SKM-1 (cell line): ENCODE measurements around the gene VCX3A.
"Not testable (repeated sequence)": the region's sequence is repeated elsewhere in the genome, so short reads cannot be mapped to it uniquely, and the experiment has no call there.

Experiments used
- DNase-seq: peaks from one replicate; lab custom pipeline; 2025; ENCODE audit not compliant: unreplicated experiment; lab: John Stamatoyannopoulos, UW

VCX3A gene

DNA sequence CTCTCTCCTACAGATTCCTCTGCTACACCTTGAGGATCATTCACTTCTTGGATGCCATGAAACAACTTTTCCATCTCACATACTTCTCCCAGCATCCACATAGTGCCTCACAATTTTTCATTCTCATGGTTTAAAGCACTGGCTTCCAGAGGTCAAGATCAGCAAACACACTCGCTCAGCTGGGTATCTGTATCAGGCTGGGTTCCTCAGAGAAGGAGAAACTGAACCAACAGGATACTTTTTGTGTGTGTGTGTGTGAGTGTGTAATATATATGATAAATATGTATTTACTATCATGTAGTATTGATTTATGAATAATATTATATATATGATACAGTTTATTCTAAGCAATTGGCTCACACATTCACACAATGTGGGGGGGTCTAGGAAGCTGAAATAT, at the start of gene VCX3A:
Gene VCX3A (minus strand): TSS at position 101 of the 400 bp plus-strand sequence. CDS start 621 bp downstream, outside the sequence.
- DNase-seq = not testable (repeated sequence)

- DNase-seq = no peak
Observed at GRCh38 chrX:6574762-6575161, 39.8 kb upstream of the VCX3A start.

GRCh38 chrX:6568031-6568430, 33.1 kb upstream of the VCX3A start:
- no peak for DNase-seq

DNA sequence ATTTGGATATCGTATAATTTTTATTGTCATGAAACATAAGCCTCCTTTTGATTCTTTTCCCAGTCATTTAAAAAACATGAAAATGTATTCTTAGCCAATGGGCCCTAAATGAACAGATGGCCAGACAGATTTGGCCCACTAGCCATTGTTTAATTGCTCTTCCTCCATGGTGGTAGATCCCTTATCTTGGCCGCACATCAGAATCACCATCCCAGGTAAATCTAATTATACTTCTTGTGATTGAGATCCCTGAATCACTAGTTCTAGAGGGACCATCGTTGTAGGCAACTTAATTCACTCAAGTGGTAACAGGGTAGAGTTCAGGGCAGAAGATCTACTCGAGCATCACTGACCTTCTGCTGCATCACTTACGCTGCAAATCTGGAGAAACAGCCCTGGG, 24.1 kb upstream of the VCX3A start:
- DNase-seq = no peak

GRCh38 chrX:6557690-6558089, 22.8 kb upstream of the VCX3A start:
- DNase-seq = no peak

DNA sequence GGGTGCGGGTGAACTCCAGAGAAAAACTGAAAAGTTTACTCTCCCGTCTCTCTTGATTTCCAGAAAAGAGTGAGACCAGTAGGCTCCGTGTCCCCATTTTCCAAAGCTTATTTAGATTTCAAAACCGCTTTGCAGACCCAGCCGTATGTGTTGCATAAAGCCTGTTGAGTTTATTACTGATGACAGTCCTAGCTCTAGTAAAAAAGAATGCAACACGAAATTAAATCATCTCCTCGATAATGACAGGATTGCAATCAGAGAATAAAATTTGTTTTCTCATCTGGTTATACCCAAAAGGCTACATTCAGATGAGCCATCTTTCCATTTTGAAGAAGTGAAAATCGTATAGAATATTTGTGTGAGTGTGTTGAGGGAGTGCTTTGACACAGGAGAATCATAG, 16.1 kb upstream of the VCX3A start:
- no peak for DNase-seq

DNA sequence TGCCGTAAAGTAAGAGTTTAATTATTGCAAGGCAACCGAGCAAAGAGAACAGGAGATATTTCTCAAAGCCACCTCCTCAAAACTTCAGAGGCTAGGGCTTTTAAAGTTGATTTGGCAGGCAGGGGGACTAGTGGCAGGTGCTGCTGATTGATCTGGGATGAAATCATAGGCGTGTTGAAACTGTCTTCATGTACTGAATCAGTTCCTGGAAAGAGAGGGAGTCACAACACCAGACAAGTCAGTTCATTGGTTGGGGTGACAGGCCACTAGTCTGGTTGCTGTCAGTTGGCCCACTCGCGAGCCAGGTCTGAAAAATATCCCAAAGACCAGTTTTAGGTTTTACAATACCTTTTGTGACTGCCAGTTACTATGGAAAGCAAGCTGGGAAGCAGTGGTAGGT, 10.8 kb upstream of the VCX3A start:
- no peak for DNase-seq

GRCh38 chrX:6526564-6527136, 8.3 kb downstream of the VCX3A start:
- DNase-seq = no peak

- DNase-seq = no peak
Observed at GRCh38 chrX:6517376-6517775, 17.5 kb downstream of the VCX3A start.

DNA sequence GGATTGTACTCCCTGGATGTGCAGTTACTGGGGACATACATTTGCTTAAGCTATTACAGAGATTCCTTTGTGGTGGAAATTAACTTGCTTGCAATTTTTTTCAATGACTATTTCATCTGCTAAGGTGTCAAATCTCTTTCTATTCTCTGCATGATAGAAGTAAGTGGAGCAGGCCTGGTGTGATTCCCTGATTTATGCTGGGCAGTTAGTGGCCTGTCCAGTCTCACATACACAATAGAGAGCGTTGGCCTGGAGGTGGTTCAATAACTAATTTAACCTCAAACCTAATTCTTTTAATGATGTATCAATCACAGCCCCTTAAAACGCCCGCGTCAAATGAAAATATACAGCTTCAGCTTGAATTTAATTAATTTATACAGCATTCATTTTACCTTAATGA, 28.5 kb downstream of the VCX3A start:
- no peak for DNase-seq

- no peak for DNase-seq
Observed at GRCh38 chrX:6505960-6506359, 29.0 kb downstream of the VCX3A start.

- DNase-seq = no peak
Observed at GRCh38 chrX:6500719-6501118, 34.2 kb downstream of the VCX3A start.

DNA sequence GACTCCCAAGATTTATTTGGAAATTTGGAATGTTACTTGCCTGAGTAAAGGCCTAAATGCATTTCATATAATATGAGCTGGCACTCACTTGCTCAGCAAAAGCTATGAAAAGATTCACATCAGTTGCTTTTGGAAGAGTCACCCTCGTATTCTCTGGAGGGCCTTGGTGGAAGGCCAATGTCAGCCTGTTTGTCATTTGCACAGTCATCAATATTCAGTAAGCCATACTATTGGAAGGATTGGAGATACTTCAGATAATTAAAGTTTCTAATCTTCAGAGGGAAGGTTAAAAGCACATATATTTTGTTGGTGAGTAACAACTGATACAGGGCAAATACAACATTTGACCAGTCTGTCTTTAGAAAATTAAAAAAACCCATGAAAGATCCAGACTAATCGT, 36.6 kb downstream of the VCX3A start:
- no peak for DNase-seq
